Measurements from ENCODE around the gene SQSTM1. TPM values are rescaled to one million over a fixed set of nuclear protein-coding genes. Genes with fewer than 3 reads are reported as not detected.

SQSTM1 gene
- total RNA-seq, 1 donor from 2014 or later, result 297 TPM

GRCh38 chr5:179776411-179776938 lies 44.2 kb upstream of the SQSTM1 start:
- H3K36me3 Mint-ChIP-seq (ENCODE audit: low read depth), result peaks cover 37% of the 10 kb centered on the region
- no peaks in the 10 kb centered on the region for H3K9me3 Mint-ChIP-seq (ENCODE audit: low read depth)
- TF ChIP-seq, protein P1, sequence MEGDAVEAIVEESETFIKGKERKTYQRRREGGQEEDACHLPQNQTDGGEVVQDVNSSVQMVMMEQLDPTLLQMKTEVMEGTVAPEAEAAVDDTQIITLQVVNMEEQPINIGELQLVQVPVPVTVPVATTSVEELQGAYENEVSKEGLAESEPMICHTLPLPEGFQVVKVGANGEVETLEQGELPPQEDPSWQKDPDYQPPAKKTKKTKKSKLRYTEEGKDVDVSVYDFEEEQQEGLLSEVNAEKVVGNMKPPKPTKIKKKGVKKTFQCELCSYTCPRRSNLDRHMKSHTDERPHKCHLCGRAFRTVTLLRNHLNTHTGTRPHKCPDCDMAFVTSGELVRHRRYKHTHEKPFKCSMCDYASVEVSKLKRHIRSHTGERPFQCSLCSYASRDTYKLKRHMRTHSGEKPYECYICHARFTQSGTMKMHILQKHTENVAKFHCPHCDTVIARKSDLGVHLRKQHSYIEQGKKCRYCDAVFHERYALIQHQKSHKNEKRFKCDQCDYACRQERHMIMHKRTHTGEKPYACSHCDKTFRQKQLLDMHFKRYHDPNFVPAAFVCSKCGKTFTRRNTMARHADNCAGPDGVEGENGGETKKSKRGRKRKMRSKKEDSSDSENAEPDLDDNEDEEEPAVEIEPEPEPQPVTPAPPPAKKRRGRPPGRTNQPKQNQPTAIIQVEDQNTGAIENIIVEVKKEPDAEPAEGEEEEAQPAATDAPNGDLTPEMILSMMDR (IDR thresholded peaks at IDR 0.05), result no peak
- H3K4me1 Mint-ChIP-seq (ENCODE audit: low read depth), result no peaks in the 10 kb centered on the region
- no peak for DNase-seq (ENCODE audit: low spot score)
- no peak overlapping the region for H3K4me3 Mint-ChIP-seq (ENCODE audit: unreplicated experiment)
- no peaks in the 10 kb centered on the region for H3K27me3 Mint-ChIP-seq (ENCODE audit: low read depth)
- H3K27ac Mint-ChIP-seq (ENCODE audit: unreplicated experiment), result no peak overlapping the region

DNA sequence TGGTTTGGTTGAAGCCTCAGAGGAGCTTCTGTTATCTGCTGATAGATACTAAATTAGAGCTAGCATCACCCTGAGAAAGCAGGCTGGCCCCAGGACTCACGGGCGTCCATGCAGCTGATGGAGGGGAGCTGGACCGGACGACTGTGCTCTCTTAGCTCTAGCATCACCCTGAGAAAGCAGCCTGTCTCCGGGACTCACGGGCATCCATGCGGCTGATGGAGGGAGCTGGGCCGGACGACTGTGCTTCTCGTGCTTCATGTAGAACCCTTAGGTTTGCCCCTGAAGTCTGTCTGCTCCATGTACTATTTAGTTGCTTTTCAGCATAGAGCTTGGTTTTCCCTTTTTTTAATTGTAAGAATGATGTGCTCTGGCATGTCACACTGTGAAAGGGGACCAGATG lies 43.2 kb upstream of the SQSTM1 start:
- Mint-ChIP-seq H3K36me3 (ENCODE audit: low read depth) (peaks cover 34% of the 10 kb centered on the region), H3K4me1 (ENCODE audit: low read depth) (no peaks in the 10 kb centered on the region), H3K9me3 (ENCODE audit: low read depth) (no peaks in the 10 kb centered on the region), H3K27ac (ENCODE audit: unreplicated experiment) (no peak overlapping the region), H3K4me3 (ENCODE audit: unreplicated experiment) (no peak overlapping the region), H3K27me3 (ENCODE audit: low read depth) (no peaks in the 10 kb centered on the region)
- DNase-seq (ENCODE audit: low spot score), result no peak
- TF ChIP-seq, protein P1 (IDR thresholded peaks at IDR 0.05), result no peak

DNA sequence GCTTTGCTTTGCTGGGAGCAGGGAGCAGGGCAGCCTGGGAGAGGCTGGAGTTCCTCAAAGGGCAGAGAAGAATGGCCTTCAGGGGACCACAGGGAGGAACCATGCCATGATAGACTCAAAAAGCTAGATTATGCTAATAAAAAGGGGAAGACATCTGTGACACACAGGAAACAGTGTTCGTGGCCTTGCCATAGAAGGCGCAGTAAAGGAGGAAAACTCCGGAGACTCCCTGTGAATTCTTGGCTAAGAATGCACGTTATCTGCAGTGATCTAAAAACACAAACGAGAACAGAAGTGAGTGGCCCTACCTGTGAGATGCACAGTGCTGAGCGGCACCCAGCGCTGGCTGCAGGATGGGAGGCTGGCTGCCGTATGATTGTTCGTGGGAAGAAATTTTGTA lies 42.8 kb upstream of the SQSTM1 start:
- DNase-seq (ENCODE audit: low spot score), result no peak
- TF ChIP-seq, protein P1 (IDR thresholded peaks at IDR 0.05), result no peak
- no peaks in the 10 kb centered on the region for H3K9me3 Mint-ChIP-seq (ENCODE audit: low read depth)
- H3K4me1 Mint-ChIP-seq (ENCODE audit: low read depth), result no peaks in the 10 kb centered on the region
- H3K27me3 Mint-ChIP-seq (ENCODE audit: low read depth), result no peaks in the 10 kb centered on the region
- H3K36me3 Mint-ChIP-seq (ENCODE audit: low read depth), result peaks cover 31% of the 10 kb centered on the region
- H3K4me3 Mint-ChIP-seq (ENCODE audit: unreplicated experiment), result no peak overlapping the region
- no peak overlapping the region for H3K27ac Mint-ChIP-seq (ENCODE audit: unreplicated experiment)

DNA sequence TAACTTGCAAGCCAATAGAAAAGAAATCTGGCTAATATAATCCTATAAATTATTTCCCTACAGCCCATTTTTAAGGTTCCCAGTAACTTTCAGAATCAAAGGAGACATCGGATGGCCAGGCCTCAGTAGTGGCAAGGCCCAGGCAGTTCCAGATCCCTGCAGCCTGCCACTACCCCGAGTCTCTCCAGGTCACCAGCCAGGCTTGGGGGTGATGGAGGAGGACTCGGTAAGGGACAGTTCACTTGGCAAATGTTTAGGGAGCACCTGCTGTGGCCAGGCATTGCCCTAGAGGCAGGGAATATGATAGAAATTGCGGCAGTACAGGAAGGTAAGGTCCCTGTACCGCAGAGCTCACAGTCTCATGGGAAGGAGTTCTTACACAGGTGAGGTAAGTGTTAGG lies 42.1 kb upstream of the SQSTM1 start:
- no peaks in the 10 kb centered on the region for H3K9me3 Mint-ChIP-seq (ENCODE audit: low read depth)
- peaks cover 25% of the 10 kb centered on the region for H3K36me3 Mint-ChIP-seq (ENCODE audit: low read depth)
- TF ChIP-seq, protein P1 (IDR thresholded peaks at IDR 0.05), result no peak
- H3K27me3 Mint-ChIP-seq (ENCODE audit: low read depth), result no peaks in the 10 kb centered on the region
- no peak for DNase-seq (ENCODE audit: low spot score)
- H3K27ac Mint-ChIP-seq (ENCODE audit: unreplicated experiment), result no peak overlapping the region
- H3K4me1 Mint-ChIP-seq (ENCODE audit: low read depth), result no peaks in the 10 kb centered on the region
- H3K4me3 Mint-ChIP-seq (ENCODE audit: unreplicated experiment), result no peak overlapping the region

GRCh38 chr5:179779826-179780225 lies 40.9 kb upstream of the SQSTM1 start:
- Mint-ChIP-seq H3K4me1 (ENCODE audit: low read depth) (no peaks in the 10 kb centered on the region), H3K9me3 (ENCODE audit: low read depth) (no peaks in the 10 kb centered on the region), H3K36me3 (ENCODE audit: low read depth) (peaks cover 20% of the 10 kb centered on the region), H3K27ac (ENCODE audit: unreplicated experiment) (no peak overlapping the region), H3K4me3 (ENCODE audit: unreplicated experiment) (no peak overlapping the region), H3K27me3 (ENCODE audit: low read depth) (no peaks in the 10 kb centered on the region)
- DNase-seq (ENCODE audit: low spot score), result no peak
- TF ChIP-seq, protein P1 (IDR thresholded peaks at IDR 0.05), result no peak

Data from chondrocyte (in vitro differentiated cells).